H1 (cell line): ENCODE measurements around the gene PALM3. TPM values are rescaled to one million over a fixed set of nuclear protein-coding genes. Genes with fewer than 3 reads are reported as not detected.

Experiments used
- CTCF ChIA-PET: fragments of 300-600 bp; sonication (Branson Sonifier 250); formaldehyde crosslinking; loops from one replicate; lab custom pipeline; 2021; ENCODE audit not compliant: partially characterized antibody; lab: Charles Lee
- POLR2A ChIA-PET: fragments of 300-600 bp; sonication (Branson Sonifier 250); formaldehyde crosslinking; loops from one replicate; lab custom pipeline; 2021; ENCODE audit warnings: inconsistent platforms; ENCODE audit not compliant: partially characterized antibody; lab: Charles Lee
- DNase-seq, 2 experiments: peaks; one replicate each; pipeline versions ENCODE4 v3.0.0 to v3.0.0-alpha.2; 2010 to 2022; ENCODE audit warnings: low spot score in 2 of 2, low read depth in 1 of 2, mixed read lengths in 1 of 2
- FAIRE-seq: peaks from 2 replicates; lab custom pipeline; 2011; peaks lifted over from hg19 to GRCh38; lab: Jason Lieb, UNC
- H2AFZ ChIP-seq: 2 replicates; pipeline ENCODE4 v1.8.1; 2012; ENCODE audit warnings: low read length, inconsistent platforms
- H2AK5ac ChIP-seq: 2 replicates; pipeline ENCODE4 v1.6.1; 2013; ENCODE audit warnings: low read depth, low read length
- H2BK120ac ChIP-seq: replicated peaks from 2 replicates; pipeline ENCODE3; 2013; ENCODE audit warnings: low read depth, low read length, inconsistent platforms
- H2BK12ac ChIP-seq: 2 replicates; pipeline ENCODE4 v1.6.1; 2013; ENCODE audit warnings: low read depth, low read length
- H2BK15ac ChIP-seq: 2 replicates; pipeline ENCODE4 v1.6.1; 2013; ENCODE audit warnings: low read length
- H2BK20ac ChIP-seq: 2 replicates; pipeline ENCODE4 v1.6.1; 2013; ENCODE audit warnings: low read length
- H2BK5ac ChIP-seq: 2 replicates; pipeline ENCODE4 v1.6.1; 2013; ENCODE audit warnings: low read depth, low read length
- H3K14ac ChIP-seq: 2 replicates; pipeline ENCODE4 v1.6.1; 2013; ENCODE audit warnings: inconsistent platforms; ENCODE audit not compliant: insufficient read length
- H3K18ac ChIP-seq: 2 replicates; pipeline ENCODE4 v1.6.1; 2013; ENCODE audit warnings: low read length; ENCODE audit errors: extremely low read depth
- H3K23ac ChIP-seq: 2 replicates; pipeline ENCODE4 v1.6.1; 2013; ENCODE audit warnings: inconsistent platforms; ENCODE audit not compliant: insufficient read length
- H3K23me2 ChIP-seq: 2 replicates; pipeline ENCODE4 v1.6.1; 2013; ENCODE audit warnings: low read depth, low read length
- H3K27ac ChIP-seq: 2 replicates; pipeline ENCODE4 v1.6.1; 2011; ENCODE audit warnings: low read depth, low read length, inconsistent platforms
- H3K27me3 ChIP-seq, 4 experiments: replicated peaks in 1 of 4; 1 replicate in 1 of 4; 2 replicates in 3 of 4; pipeline versions ENCODE4 v1.6.1 to v1.8.1; 2011 to 2013; ENCODE audit warnings: low read length in 3 of 4, mild to moderate bottlenecking in 3 of 4, inconsistent platforms in 2 of 4, mixed read lengths in 2 of 4, moderate library complexity in 1 of 4; ENCODE audit not compliant: control insufficient read depth in 3 of 4, insufficient read depth in 3 of 4; ENCODE audit errors: extremely low read depth in 1 of 4
- H3K36me3 ChIP-seq, 4 experiments: 2 replicates each; pipeline versions ENCODE4 v1.6.1 to v1.8.1; 2011 to 2013; ENCODE audit warnings: mild to moderate bottlenecking in 4 of 4, low read length in 3 of 4, moderate library complexity in 2 of 4, control low read depth in 1 of 4, inconsistent platforms in 1 of 4; ENCODE audit not compliant: insufficient read depth in 4 of 4, control insufficient read depth in 2 of 4
- H3K4ac ChIP-seq: replicated peaks from 2 replicates; pipeline ENCODE3; 2013; ENCODE audit warnings: low read length, low read depth, mixed read lengths, inconsistent platforms; ENCODE audit not compliant: insufficient read length
- H3K4me1 ChIP-seq, 4 experiments: replicated peaks in 1 of 4; 1 replicate in 1 of 4; 2 replicates in 3 of 4; pipeline versions ENCODE4 v1.6.1 to v1.8.1; 2011 to 2013; ENCODE audit warnings: low read length in 3 of 4, inconsistent platforms in 2 of 4, mixed read lengths in 1 of 4; ENCODE audit not compliant: insufficient read depth in 4 of 4, control insufficient read depth in 3 of 4
- H3K4me2 ChIP-seq, 2 experiments: 2 replicates each; pipeline versions ENCODE4 v1.6.1 to v1.8.1; 2011 to 2013; ENCODE audit warnings: low read depth in 2 of 2, low read length in 2 of 2, control low read depth in 1 of 2, inconsistent platforms in 1 of 2, mild to moderate bottlenecking in 1 of 2; ENCODE audit not compliant: insufficient read depth in 1 of 2
- H3K4me3 ChIP-seq, 4 experiments: fragments of 200-600, 300-600 bp in 1 of 4; sonication (generic), shearing (Covaris generic), sonication (Bioruptor Twin) in 1 of 4; 2 replicates each; pipeline versions ENCODE4 v1.5.1 to v1.8.1; 2011 to 2016; ENCODE audit warnings: low read length in 4 of 4, low read depth in 3 of 4, control low read depth in 2 of 4, inconsistent platforms in 2 of 4, mild to moderate bottlenecking in 2 of 4, mixed read lengths in 1 of 4, moderate library complexity in 1 of 4; ENCODE audit not compliant: insufficient read depth in 2 of 4; ENCODE audit errors: extremely low read depth in 1 of 4
- H3K56ac ChIP-seq: replicated peaks from 2 replicates; pipeline ENCODE3; 2013; ENCODE audit warnings: low read depth, mild to moderate bottlenecking, mixed read lengths, low read length, inconsistent platforms; ENCODE audit not compliant: insufficient read length
- H3K79me1 ChIP-seq: 2 replicates; pipeline ENCODE4 v1.6.1; 2013; ENCODE audit warnings: low read depth, low read length, control low read depth
- H3K79me2 ChIP-seq, 2 experiments: 2 replicates each; pipeline versions ENCODE4 v1.6.1 to v1.8.1; 2012 to 2013; ENCODE audit warnings: low read length in 2 of 2, mild to moderate bottlenecking in 2 of 2, inconsistent platforms in 1 of 2; ENCODE audit not compliant: insufficient read depth in 2 of 2, control insufficient read depth in 1 of 2
- H3K9ac ChIP-seq, 4 experiments: replicated peaks in 1 of 4; 1 replicate in 1 of 4; 2 replicates in 3 of 4; pipeline versions ENCODE4 v1.6.1 to v1.8.1; 2011 to 2013; ENCODE audit warnings: low read depth in 3 of 4, low read length in 3 of 4, control low read depth in 2 of 4, mild to moderate bottlenecking in 2 of 4, moderate library complexity in 2 of 4, inconsistent platforms in 1 of 4; ENCODE audit errors: extremely low read depth in 1 of 4
- H3K9me3 ChIP-seq, 2 experiments: 2 replicates each; pipeline versions ENCODE4 v1.6.1 to v1.8.1; 2012 to 2013; ENCODE audit warnings: mild to moderate bottlenecking in 2 of 2, moderate library complexity in 2 of 2, control low read depth in 1 of 2, inconsistent platforms in 1 of 2, low read depth in 1 of 2, low read length in 1 of 2, mixed read lengths in 1 of 2; ENCODE audit not compliant: insufficient read depth in 2 of 2
- H4K20me1 ChIP-seq, 2 experiments: replicated peaks in 1 of 2; 2 replicates each; pipeline versions ENCODE3 to v1.8.1; 2011 to 2013; ENCODE audit warnings: inconsistent platforms in 2 of 2, low read length in 2 of 2, mild to moderate bottlenecking in 1 of 2; ENCODE audit not compliant: insufficient read depth in 2 of 2, control insufficient read depth in 1 of 2
- H4K5ac ChIP-seq: 2 replicates; pipeline ENCODE4 v1.6.1; 2013; ENCODE audit warnings: low read length, low read depth, mixed read lengths, inconsistent platforms; ENCODE audit not compliant: insufficient read length
- H4K8ac ChIP-seq: 2 replicates; pipeline ENCODE4 v1.8.0; 2013; ENCODE audit warnings: mild to moderate bottlenecking, moderate library complexity, low read length, inconsistent platforms; ENCODE audit not compliant: insufficient read depth; ENCODE audit errors: extremely low read depth
- H4K91ac ChIP-seq: replicated peaks from 2 replicates; pipeline ENCODE3; 2013; ENCODE audit warnings: low read length, mixed read lengths, inconsistent platforms; ENCODE audit not compliant: insufficient read length
- ASH2L ChIP-seq: fragments of 200-600, 300-600 bp; sonication (generic); IDR thresholded peaks from one replicate; pipeline ENCODE4 v1.7.1; 2017; ENCODE audit warnings: low read length
- BCL11A ChIP-seq, 2 experiments: IDR thresholded peaks; one replicate each; pipeline ENCODE4 v1.6.1; 2011; ENCODE audit warnings: low read depth in 2 of 2, low read length in 2 of 2, mild to moderate bottlenecking in 2 of 2
- CHD2 ChIP-seq: IDR thresholded peaks from 2 replicates; pipeline ENCODE4 v1.6.1; 2012; ENCODE audit warnings: low read length, improper control_type of control experiment
- GTF2F1 ChIP-seq: IDR thresholded peaks from 2 replicates; pipeline ENCODE4 v1.6.1; 2012; ENCODE audit warnings: low read depth, low read length, improper control_type of control experiment, borderline replicate concordance
- NANOG ChIP-seq: IDR thresholded peaks from 2 replicates; pipeline ENCODE4 v1.6.1; 2011; ENCODE audit warnings: low read length, low read depth, mild to moderate bottlenecking, inconsistent platforms; ENCODE audit not compliant: insufficient read depth, poor library complexity, severe bottlenecking
- POU5F1 ChIP-seq: IDR thresholded peaks from 2 replicates; pipeline ENCODE4 v1.6.1; 2011; ENCODE audit warnings: low read depth, mild to moderate bottlenecking, low read length, moderate library complexity
- RAD21 ChIP-seq, 2 experiments: IDR thresholded peaks in 1 of 2; conservative IDR thresholded peaks in 1 of 2; 2 replicates each; pipeline ENCODE4 v1.6.1; 2011; ENCODE audit warnings: low read depth in 2 of 2, low read length in 2 of 2, improper control_type of control experiment in 1 of 2, inconsistent platforms in 1 of 2, mild to moderate bottlenecking in 1 of 2, moderate library complexity in 1 of 2
- RXRA ChIP-seq: IDR thresholded peaks from 2 replicates; pipeline ENCODE4 v1.6.1; 2011; ENCODE audit warnings: low read depth, mild to moderate bottlenecking, low read length, moderate library complexity; ENCODE audit not compliant: insufficient read depth
- SIRT6 ChIP-seq: IDR thresholded peaks from one replicate; pipeline ENCODE4 v1.7.1; 2012; ENCODE audit warnings: low read length, inconsistent platforms
- SP4 ChIP-seq: IDR thresholded peaks from 2 replicates; pipeline ENCODE4 v1.6.1; 2012; ENCODE audit warnings: low read length, inconsistent platforms
- SUZ12 ChIP-seq: fragments of 200-600 bp; sonication (generic); IDR thresholded peaks from 2 replicates; pipeline ENCODE4 v1.6.1; 2012; ENCODE audit warnings: mild to moderate bottlenecking, inconsistent platforms, low read length, moderate library complexity, mixed read lengths
- TAF7 ChIP-seq: optimal IDR thresholded peaks from 2 replicates; pipeline ENCODE3; 2011; ENCODE audit warnings: low read depth, mild to moderate bottlenecking, inconsistent platforms, low read length, moderate library complexity, borderline replicate concordance
- WGBS, 2 experiments: shearing (Covaris generic) in 1 of 2; methylation state at CpG; one replicate each; pipeline versions ENCODE4 v1.1.6 to v1.1.7; 2013 to 2015; ENCODE audit warnings: low lambda C conversion rate in 2 of 2, mixed read lengths in 2 of 2, inconsistent platforms in 1 of 2, low coverage in 1 of 2, missing lambda C conversion rate in 1 of 2; ENCODE audit not compliant: insufficient replicate concordance in 2 of 2, insufficient coverage in 1 of 2, insufficient read length in 1 of 2; ENCODE audit errors: extremely low coverage in 1 of 2, missing lambda C conversion rate in 1 of 2; 5-methylcytosine and 5-hydroxymethylcytosine counted together
- polyA plus RNA-seq, 7 experiments: library from polyadenylated mRNA; depleted of rRNA in 3 of 7; stranded (reverse) in 5 of 7; unstranded in 2 of 7; fragments of >200 nt in 5 of 7; fragments of 200-250 nt in 2 of 7; gene quantifications; 1 replicate in 5 of 7; 2 replicates in 1 of 7; 4 replicates in 1 of 7; pipeline versions ENCODE4 v1.2.1 to v1.2.3, GENCODE V29; 2011 to 2013; ENCODE audit warnings: missing spikeins in 2 of 7, mixed read lengths in 2 of 7
- total RNA-seq: library from RNA; stranded (reverse); fragmentation: NEBNext Ultra II Directional; extraction: Animal tissue kit (Norgen Biotek cat#: 25700); gene quantifications from 2 replicates; pipeline ENCODE4 v1.2.1, GENCODE V29; 2021

PALM3 gene
- total and polyA plus RNA-seq, 2 of the 8 experiments (the other 6 are each of a cell fraction or from before 2014, with no cell fraction given): 5.8 to 31.3 TPM

DNA sequence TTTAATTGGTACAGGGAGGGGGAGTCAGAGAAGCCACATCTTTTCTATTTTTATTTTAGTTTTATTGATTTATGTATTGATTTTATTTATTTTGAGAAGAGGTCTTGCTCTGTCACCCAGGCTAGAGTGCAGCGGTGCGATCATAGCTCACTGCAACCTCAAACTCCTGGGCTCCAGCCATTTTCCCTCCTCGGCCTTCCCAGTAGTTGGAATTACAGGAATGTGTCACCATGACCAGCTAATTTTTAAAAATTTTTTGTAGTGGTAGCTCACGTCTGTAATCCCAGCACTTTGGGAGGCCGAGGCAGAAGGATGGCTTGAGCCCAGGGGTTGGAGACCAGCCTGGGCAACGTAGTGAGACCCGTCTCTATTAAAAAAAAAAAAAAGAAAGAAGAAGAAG is 26.2 kb downstream of the PALM3 start:
- Histone ChIP-seq H4K5ac (no peak overlapping the region), H2AFZ (no peak overlapping the region), H2BK20ac (no peak overlapping the region), H4K8ac (no peak overlapping the region), H2BK5ac (no peak overlapping the region), H3K9ac (no peak overlapping the region), H3K36me3 (no peaks in the 10 kb centered on the region), H2BK15ac (no peak overlapping the region), H3K23ac (no peak overlapping the region), H3K9me3 (no peaks in the 10 kb centered on the region), H3K18ac (no peak overlapping the region), H3K56ac (no peak overlapping the region), H3K4me1 (peaks cover 0 to 6% (median 3%) of the 10 kb centered on the region in 4 experiments; a peak in 6 of 7 replicates), H3K79me1 (no peaks in the 10 kb centered on the region), H3K27me3 (peaks cover 0 to 6% (median 6%) of the 10 kb centered on the region in 4 experiments; a peak in 4 of 7 replicates), H3K14ac (no peak overlapping the region), H2AK5ac (no peak overlapping the region), H3K4me3 (no peak overlapping the region), H3K4me2 (no peak overlapping the region), H3K27ac (no peak overlapping the region), H4K20me1 (no peaks in the 10 kb centered on the region), H4K91ac (no peak overlapping the region), H3K4ac (no peak overlapping the region), H2BK12ac (no peak overlapping the region), H3K23me2 (peaks cover 8% of the 10 kb centered on the region; the same call in 1 of the 2 replicates), H2BK120ac (no peak overlapping the region), H3K79me2 (no peaks in the 10 kb centered on the region)
- DNase-seq: no peak
- WGBS, 2 experiments: 87% methylated on average over 5 of the region's 7 CpGs; no CpG with 5 or more reads in 1 of the 2 experiments
- TF ChIP-seq CHD2 (no peak), SP4 (no peak), SUZ12 (no peak), RAD21 (IDR thresholded peaks at IDR 0.05 in 1 of 2, conservative IDR thresholded peaks at IDR 0.05 in 1 of 2; ENCODE audit: low read depth in 2 of 2, low read length in 2 of 2) (no peak), POU5F1 (no peak), BCL11A (IDR thresholded peaks at IDR 0.05; ENCODE audit: low read depth in 2 of 2, low read length in 2 of 2) (no peak), TAF7 (no peak), NANOG (no peak), SIRT6 (no peak), ASH2L (no peak), GTF2F1 (no peak), RXRA (no peak)
- FAIRE-seq: no peak
- ChIA-PET POLR2A (interaction anchor here (1.0 to 1.1 kb wide), 2 partner anchors 14 to 100 kb away, joined by 3 to 5 read pairs; no protein-coding TSS in a partner anchor), CTCF (interaction anchor here (0.6 to 2.0 kb wide), 7 partner anchors 12 to 121 kb away, joined by 3 to 9 read pairs (median 3); no protein-coding TSS in a partner anchor)
